Measurements from ENCODE around the gene HTRA1.

HTRA1 gene

GRCh38 chr10:122463466-122464249, 2.3 kb downstream of the HTRA1 start:
- no peaks in the 10 kb centered on the region for H3K9me2 ChIP-seq (replicated peaks; ENCODE audit: low read depth, low read length)
- TF ChIP-seq EZH2phosphoT487 (IDR thresholded peaks at IDR 0.05; ENCODE audit: borderline replicate concordance) (no peak), CTCF (conservative IDR thresholded peaks at IDR 0.05; ENCODE audit: low read length) (no peak)
- H3F3A ChIP-seq (ENCODE audit: low read depth): no peaks in the 10 kb centered on the region
- H4K20me1 ChIP-seq (ENCODE audit: insufficient read depth, low read length, poor library complexity, severe bottlenecking): no peaks in the 10 kb centered on the region
- H3K27me3 ChIP-seq (ENCODE audit: insufficient read depth, low read length, poor library complexity, severe bottlenecking): no peaks in the 10 kb centered on the region
- no peaks in the 10 kb centered on the region for H3K36me3 ChIP-seq (ENCODE audit: insufficient read depth, low read length)
- no peak overlapping the region for H3K9ac ChIP-seq (ENCODE audit: low read depth, low read length, poor library complexity, severe bottlenecking)
- H3K79me2 ChIP-seq (ENCODE audit: insufficient read depth, low read length): no peaks in the 10 kb centered on the region
- no peaks in the 10 kb centered on the region; the same call in 1 of the 2 replicates for H3K9me3 ChIP-seq (ENCODE audit: insufficient read depth, low read depth, low read length)
- H2AFZ ChIP-seq (ENCODE audit: low read length): no peak overlapping the region
- no peak overlapping the region for H3K4me3 ChIP-seq (ENCODE audit: low read length, poor library complexity, severe bottlenecking)
- no peak overlapping the region for H3K4me2 ChIP-seq (ENCODE audit: low read depth, low read length, poor library complexity, severe bottlenecking)
- no peaks in the 10 kb centered on the region for H3K4me1 ChIP-seq (ENCODE audit: insufficient read depth, low read length, poor library complexity, severe bottlenecking)

GRCh38 chr10:122464250-122464510, 2.8 kb downstream of the HTRA1 start:
- H3K9ac ChIP-seq (ENCODE audit: low read depth, low read length, poor library complexity, severe bottlenecking): no peak overlapping the region
- H3K9me3 ChIP-seq (ENCODE audit: insufficient read depth, low read depth, low read length): no peaks in the 10 kb centered on the region; the same call in 1 of the 2 replicates
- H3K36me3 ChIP-seq (ENCODE audit: insufficient read depth, low read length): no peaks in the 10 kb centered on the region
- H3K9me2 ChIP-seq (replicated peaks; ENCODE audit: low read depth, low read length): no peaks in the 10 kb centered on the region
- H3K4me1 ChIP-seq (ENCODE audit: insufficient read depth, low read length, poor library complexity, severe bottlenecking): no peaks in the 10 kb centered on the region
- no peaks in the 10 kb centered on the region for H3K27me3 ChIP-seq (ENCODE audit: insufficient read depth, low read length, poor library complexity, severe bottlenecking)
- H3K4me3 ChIP-seq (ENCODE audit: low read length, poor library complexity, severe bottlenecking): no peak overlapping the region
- H4K20me1 ChIP-seq (ENCODE audit: insufficient read depth, low read length, poor library complexity, severe bottlenecking): no peaks in the 10 kb centered on the region
- H2AFZ ChIP-seq (ENCODE audit: low read length): no peak overlapping the region
- no peaks in the 10 kb centered on the region for H3F3A ChIP-seq (ENCODE audit: low read depth)
- TF ChIP-seq CTCF (conservative IDR thresholded peaks at IDR 0.05; ENCODE audit: low read length) (no peak), EZH2phosphoT487 (IDR thresholded peaks at IDR 0.05; ENCODE audit: borderline replicate concordance) (no peak)
- H3K4me2 ChIP-seq (ENCODE audit: low read depth, low read length, poor library complexity, severe bottlenecking): no peak overlapping the region
- H3K79me2 ChIP-seq (ENCODE audit: insufficient read depth, low read length): no peaks in the 10 kb centered on the region

GRCh38 chr10:122464586-122464985, 3.2 kb downstream of the HTRA1 start:
- no peak overlapping the region for H3K9ac ChIP-seq (ENCODE audit: low read depth, low read length, poor library complexity, severe bottlenecking)
- no peak overlapping the region for H3K4me3 ChIP-seq (ENCODE audit: low read length, poor library complexity, severe bottlenecking)
- H4K20me1 ChIP-seq (ENCODE audit: insufficient read depth, low read length, poor library complexity, severe bottlenecking): no peaks in the 10 kb centered on the region
- TF ChIP-seq EZH2phosphoT487 (IDR thresholded peaks at IDR 0.05; ENCODE audit: borderline replicate concordance) (no peak), CTCF (conservative IDR thresholded peaks at IDR 0.05; ENCODE audit: low read length) (no peak)
- H3K4me2 ChIP-seq (ENCODE audit: low read depth, low read length, poor library complexity, severe bottlenecking): no peak overlapping the region
- H3K27me3 ChIP-seq (ENCODE audit: insufficient read depth, low read length, poor library complexity, severe bottlenecking): no peaks in the 10 kb centered on the region
- no peaks in the 10 kb centered on the region for H3K4me1 ChIP-seq (ENCODE audit: insufficient read depth, low read length, poor library complexity, severe bottlenecking)
- no peak overlapping the region for H2AFZ ChIP-seq (ENCODE audit: low read length)
- H3K36me3 ChIP-seq (ENCODE audit: insufficient read depth, low read length): no peaks in the 10 kb centered on the region
- H3F3A ChIP-seq (ENCODE audit: low read depth): no peaks in the 10 kb centered on the region
- no peaks in the 10 kb centered on the region for H3K9me2 ChIP-seq (replicated peaks; ENCODE audit: low read depth, low read length)
- no peaks in the 10 kb centered on the region; the same call in 1 of the 2 replicates for H3K9me3 ChIP-seq (ENCODE audit: insufficient read depth, low read depth, low read length)
- no peaks in the 10 kb centered on the region for H3K79me2 ChIP-seq (ENCODE audit: insufficient read depth, low read length)

Data from Loucy (cell line).